GM23338 (cell line): Measurements from ENCODE around the gene ALDH16A1. TPM values are rescaled to one million over a fixed set of nuclear protein-coding genes. Genes with fewer than 3 reads are reported as not detected.

ENCODE experiments used
- ATAC-seq: fragments of 200-7000 bp; cut with Tn5 transposase; 3 replicates; pipeline ENCODE4 v1.9.1; 2020
- DNase-seq: peaks from one replicate; pipeline ENCODE4 v3.0.0-alpha.2; 2015; ENCODE audit warnings: low spot score
- H2AFZ ChIP-seq: fragments of 200-600 bp; sonication (generic); 2 replicates; pipeline ENCODE4 v1.8.0; 2016; ENCODE audit warnings: antibody characterized with exemption, mild to moderate bottlenecking, moderate library complexity
- H3F3A ChIP-seq: fragments of 200-600 bp; sonication (generic); replicated peaks from 2 replicates; pipeline ENCODE4 v1.8.0; 2017; ENCODE audit warnings: antibody characterized with exemption, mixed run types, low read depth
- H3K27ac ChIP-seq: fragments of 200-600 bp; sonication (generic); 2 replicates; pipeline ENCODE4 v1.6.1; 2016; ENCODE audit warnings: low read depth
- H3K27me3 ChIP-seq: fragments of 200-600 bp; sonication (generic); 2 replicates; pipeline ENCODE4 v1.8.0; 2016; ENCODE audit warnings: mild to moderate bottlenecking, mixed run types, moderate library complexity; ENCODE audit not compliant: insufficient read depth
- H3K36me3 ChIP-seq: fragments of 200-600 bp; sonication (generic); 2 replicates; pipeline ENCODE4 v1.8.0; 2016; ENCODE audit warnings: mild to moderate bottlenecking; ENCODE audit not compliant: insufficient read depth
- H3K4me1 ChIP-seq: fragments of 200-600 bp; sonication (generic); 2 replicates; pipeline ENCODE4 v1.8.0; 2016; ENCODE audit warnings: mild to moderate bottlenecking, moderate library complexity; ENCODE audit not compliant: insufficient read depth
- H3K4me2 ChIP-seq: fragments of 200-600 bp; sonication (generic); 2 replicates; pipeline ENCODE4 v1.7.1; 2017; ENCODE audit warnings: mixed run types
- H3K4me3 ChIP-seq: fragments of 200-600 bp; sonication (generic); 2 replicates; pipeline ENCODE4 v1.6.1; 2016; ENCODE audit warnings: mixed run types
- H3K79me2 ChIP-seq: fragments of 200-600 bp; sonication (generic); replicated peaks from 2 replicates; pipeline ENCODE4 v1.8.0; 2017; ENCODE audit warnings: mild to moderate bottlenecking; ENCODE audit not compliant: insufficient read depth
- H3K9me2 ChIP-seq: fragments of 200-600 bp; sonication (generic); 2 replicates; pipeline ENCODE4 v1.8.0; 2017; ENCODE audit not compliant: insufficient read depth
- H4K20me1 ChIP-seq: fragments of 200-600 bp; sonication (generic); replicated peaks from 2 replicates; pipeline ENCODE4 v1.8.0; 2017; ENCODE audit warnings: mild to moderate bottlenecking; ENCODE audit not compliant: insufficient read depth
- H3K27ac Mint-ChIP-seq: 2 replicates; pipeline ENCODE4 v1.8.0; 2020; ENCODE audit warnings: inconsistent platforms, mild to moderate bottlenecking, moderate library complexity, mixed read lengths
- H3K27me3 Mint-ChIP-seq: 3 replicates; pipeline ENCODE4 v1.8.0; 2022; ENCODE audit warnings: low read depth, mild to moderate bottlenecking, moderate library complexity, mixed read lengths, inconsistent platforms; ENCODE audit not compliant: insufficient read depth, poor library complexity
- H3K36me3 Mint-ChIP-seq: 3 replicates; pipeline ENCODE4 v1.8.0; 2021; ENCODE audit warnings: low read depth, mild to moderate bottlenecking, inconsistent platforms, moderate library complexity, mixed read lengths
- H3K4me1 Mint-ChIP-seq: 3 replicates; pipeline ENCODE4 v1.8.0; 2020; ENCODE audit warnings: mild to moderate bottlenecking, inconsistent platforms, mixed read lengths
- H3K4me3 Mint-ChIP-seq: 3 replicates; pipeline ENCODE4 v1.8.0; 2021; ENCODE audit warnings: moderate library complexity, mild to moderate bottlenecking, inconsistent platforms, mixed read lengths
- H3K9me3 Mint-ChIP-seq: 3 replicates; pipeline ENCODE4 v1.8.0; 2020; ENCODE audit warnings: moderate library complexity, mild to moderate bottlenecking, inconsistent platforms, mixed read lengths
- CREB1 ChIP-seq: fragments of 250-450 bp; sonication (Bioruptor Pico); IDR thresholded peaks from 2 replicates; pipeline ENCODE4 v1.5.0; 2020; ENCODE audit warnings: low read depth, mild to moderate bottlenecking, moderate library complexity
- CTCF ChIP-seq, 2 experiments: fragments of 200-600 bp in 1 of 2; sonication (generic) in 1 of 2; conservative IDR thresholded peaks; 2 replicates each; pipeline versions ENCODE4 v1.5.1 to v1.6.1; 2016 to 2017; ENCODE audit warnings: antibody characterized with exemption in 2 of 2, low read depth in 2 of 2, mild to moderate bottlenecking in 2 of 2, moderate library complexity in 1 of 2
- EZH2 ChIP-seq: fragments of 200-600 bp; sonication (generic); IDR thresholded peaks from one replicate; pipeline ENCODE4 v1.8.0; 2017; ENCODE audit warnings: antibody characterized with exemption, mild to moderate bottlenecking, low read depth; ENCODE audit not compliant: unreplicated experiment
- EZH2phosphoT487 ChIP-seq: fragments of 200-600 bp; sonication (generic); IDR thresholded peaks from one replicate; pipeline ENCODE4 v1.8.1; 2018; ENCODE audit warnings: antibody characterized with exemption; ENCODE audit not compliant: unreplicated experiment
- NANOG ChIP-seq: IDR thresholded peaks from 2 replicates; pipeline ENCODE4 v1.6.1; 2016; ENCODE audit warnings: antibody characterized with exemption, borderline replicate concordance
- POLR2AphosphoS5 ChIP-seq: IDR thresholded peaks from 2 replicates; pipeline ENCODE4 v1.6.1; 2016; ENCODE audit warnings: antibody characterized with exemption, low read depth
- REST ChIP-seq: IDR thresholded peaks from one replicate; pipeline ENCODE4 v1.6.1; 2018; ENCODE audit warnings: antibody characterized with exemption; ENCODE audit not compliant: unreplicated experiment
- STAT1 ChIP-seq: IDR thresholded peaks from one replicate; pipeline ENCODE4 v1.6.1; 2016; ENCODE audit warnings: antibody characterized with exemption; ENCODE audit not compliant: unreplicated experiment
- ZNF114 ChIP-seq: fragments of 250-450 bp; sonication (Bioruptor Pico); IDR thresholded peaks from 2 replicates; pipeline ENCODE4 v1.5.0; 2020; ENCODE audit warnings: mild to moderate bottlenecking, moderate library complexity
- ZNF331 ChIP-seq: fragments of 250-450 bp; sonication (Bioruptor Pico); IDR thresholded peaks from 2 replicates; pipeline ENCODE4 v1.5.0; 2020; ENCODE audit warnings: low read depth, mild to moderate bottlenecking, moderate library complexity
- polyA plus RNA-seq: library from polyadenylated mRNA; unstranded; fragments of >200 nt; fragmentation: Nextera tagmentation; extraction: Ambion mirVana; gene quantifications from 2 replicates; pipeline ENCODE4 v1.2.1, GENCODE V29; 2016
- total RNA-seq: library from RNA; depleted of rRNA; stranded (reverse); fragments of >200 nt; shearing (Covaris generic); gene quantifications from 2 replicates; pipeline ENCODE4 v1.2.3, GENCODE V29; 2014

ALDH16A1 gene
- total and polyA plus RNA-seq, 2 experiments from 2014 or later, result 16.8 to 57.3 TPM

GRCh38 chr19:49421039-49421877 lies 31.8 kb upstream of the ALDH16A1 start:
- ATAC-seq (peak; percentile 73), DNase-seq (peak; percentile 99)
- H3F3A ChIP-seq, result peaks cover 26% of the 10 kb centered on the region
- H3K4me1 ChIP-seq, result peaks cover 31% of the 10 kb centered on the region
- TF ChIP-seq EZH2, result peak; percentile 60
- no peak for TF ChIP-seq CTCF (conservative IDR thresholded peaks at IDR 0.05; ENCODE audit: low read depth in 2 of 2)
- 0 out of 2 replicates have a peak, but pooled peaks have one; percentile 52 for TF ChIP-seq CREB1 (CRISPR knock-in tag)
- TF ChIP-seq NANOG, result no peak
- no peak for TF ChIP-seq POLR2AphosphoS5
- TF ChIP-seq REST, result no peak
- TF ChIP-seq EZH2phosphoT487, result no peak
- TF ChIP-seq ZNF331 (CRISPR knock-in tag), result no peak
- TF ChIP-seq ZNF114 (CRISPR knock-in tag), result no peak
- no peak for TF ChIP-seq STAT1
- H4K20me1 ChIP-seq, result peaks cover 4% of the 10 kb centered on the region; the same call in 1 of the 2 replicates
- Mint-ChIP-seq H3K4me1 (peaks cover 62% of the 10 kb centered on the region), H3K9me3 (peaks cover 3% of the 10 kb centered on the region), H3K27ac (no peak overlapping the region), H3K36me3 (no peaks in the 10 kb centered on the region; the same call in 2 of the 3 replicates), H3K27me3 (peaks cover 60% of the 10 kb centered on the region), H3K4me3 (peak overlapping the region; percentile 49)
- H3K79me2 ChIP-seq, result no peaks in the 10 kb centered on the region
- H3K4me3 ChIP-seq, result 0 out of 2 replicates have a peak overlapping the region, but pooled peaks have one; percentile 31
- H3K27me3 ChIP-seq, result peaks cover 49% of the 10 kb centered on the region
- H3K27ac ChIP-seq, result no peak overlapping the region
- H3K36me3 ChIP-seq, result no peaks in the 10 kb centered on the region
- peak overlapping the region; percentile 34 for H3K4me2 ChIP-seq
- no peaks in the 10 kb centered on the region for H3K9me2 ChIP-seq
- no peak overlapping the region for H2AFZ ChIP-seq
